ENCODE data around the gene GHRH.

The GHRH gene

GRCh38 chr20:37290158-37290810 is 28.7 kb upstream of the GHRH start:
- no peak for DNase-seq (ENCODE audit: low read depth)

GRCh38 chr20:37288091-37288490 is 26.5 kb upstream of the GHRH start:
- no peak for DNase-seq (ENCODE audit: low read depth)

- DNase-seq (ENCODE audit: low read depth), result no peak
These were observed 24.2 kb upstream of the GHRH start for GRCh38 chr20:37285664-37286374.

GRCh38 chr20:37284691-37285161 is 23.1 kb upstream of the GHRH start:
- DNase-seq (ENCODE audit: low read depth), result no peak

GRCh38 chr20:37283530-37284195 is 22.0 kb upstream of the GHRH start:
- DNase-seq (ENCODE audit: low read depth), result no peak

- DNase-seq (ENCODE audit: low read depth), result no peak
These were observed 20.9 kb upstream of the GHRH start for GRCh38 chr20:37282556-37282955.

GRCh38 chr20:37280403-37280802 is 18.8 kb upstream of the GHRH start:
- DNase-seq (ENCODE audit: low read depth), result no peak

- DNase-seq (ENCODE audit: low read depth), result no peak
These were observed 18.2 kb upstream of the GHRH start for GRCh38 chr20:37279820-37280219.

GRCh38 chr20:37278966-37279590 is 17.5 kb upstream of the GHRH start:
- DNase-seq (ENCODE audit: low read depth), result no peak

GRCh38 chr20:37277253-37277593 is 15.6 kb upstream of the GHRH start:
- no peak for DNase-seq (ENCODE audit: low read depth)

- no peak for DNase-seq (ENCODE audit: low read depth)
These were observed 15.1 kb upstream of the GHRH start for GRCh38 chr20:37276494-37277252.

- no peak for DNase-seq (ENCODE audit: low read depth)
These were observed 13.4 kb upstream of the GHRH start for GRCh38 chr20:37274851-37275524.

GRCh38 chr20:37273988-37274387 is 12.4 kb upstream of the GHRH start:
- no peak for DNase-seq (ENCODE audit: low read depth)

GRCh38 chr20:37271421-37271768 is 9.8 kb upstream of the GHRH start:
- DNase-seq (ENCODE audit: low read depth), result no peak

- DNase-seq (ENCODE audit: low read depth), result no peak
These were observed 9.2 kb upstream of the GHRH start for GRCh38 chr20:37270576-37271420.

- DNase-seq (ENCODE audit: low read depth), result no peak
These were observed 6.2 kb upstream of the GHRH start for GRCh38 chr20:37267667-37268313.

- DNase-seq (ENCODE audit: low read depth), result no peak
These were observed 5.5 kb upstream of the GHRH start for GRCh38 chr20:37266940-37267666.

- no peak for DNase-seq (ENCODE audit: low read depth)
These were observed 3.5 kb upstream of the GHRH start for GRCh38 chr20:37265152-37265551.

- DNase-seq (ENCODE audit: low read depth), result no peak
These were observed 2.1 kb upstream of the GHRH start for GRCh38 chr20:37263686-37264085.

All from stimulated activated CD8-positive, alpha-beta memory T cell treated with anti-CD3 and anti-CD28 coated beads, Interleukin-15, amount 100 ng/mL, for 24 hours (primary cell).